Mesendoderm (in vitro differentiated cells): ENCODE data around the gene KLHL6.
"Not testable (repeated sequence)": the region's sequence is repeated elsewhere in the genome, so short reads cannot be mapped to it uniquely, and the experiment has no call there.

Experiments used
- DNase-seq: peaks from one replicate; pipeline ENCODE4 v3.0.0; 2013
- H2AK5ac ChIP-seq: 2 replicates; pipeline ENCODE4 v1.6.1; 2013; ENCODE audit warnings: low read length, inconsistent platforms
- H2BK120ac ChIP-seq: 2 replicates; pipeline ENCODE4 v1.6.1; 2013; ENCODE audit warnings: low read depth, mild to moderate bottlenecking, low read length, moderate library complexity, mixed read lengths
- H2BK15ac ChIP-seq: replicated peaks from 2 replicates; pipeline ENCODE4 v1.6.1; 2013; ENCODE audit warnings: low read depth, mild to moderate bottlenecking, moderate library complexity
- H2BK5ac ChIP-seq: 2 replicates; pipeline ENCODE4 v1.6.1; 2013; ENCODE audit warnings: low read length, inconsistent platforms
- H3K18ac ChIP-seq: 2 replicates; pipeline ENCODE4 v1.6.1; 2013; ENCODE audit warnings: mild to moderate bottlenecking, low read length, mixed read lengths
- H3K23ac ChIP-seq: one replicate; pipeline ENCODE4 v1.6.1; 2013; ENCODE audit warnings: low read length
- H3K27ac ChIP-seq: 2 replicates; pipeline ENCODE4 v1.5.1; 2013; ENCODE audit warnings: low read depth, mild to moderate bottlenecking, inconsistent platforms, low read length, moderate library complexity
- H3K27me3 ChIP-seq: 2 replicates; pipeline ENCODE4 v1.6.1; 2013; ENCODE audit warnings: low read length, control low read depth, mild to moderate bottlenecking, inconsistent platforms; ENCODE audit not compliant: insufficient read depth, poor library complexity
- H3K36me3 ChIP-seq: 2 replicates; pipeline ENCODE4 v1.6.1; 2013; ENCODE audit warnings: low read length, inconsistent platforms; ENCODE audit not compliant: control insufficient read depth, insufficient read depth
- H3K4ac ChIP-seq: one replicate; pipeline ENCODE4 v1.6.1; 2013; ENCODE audit warnings: low read depth, mild to moderate bottlenecking, low read length, moderate library complexity
- H3K4me1 ChIP-seq: 2 replicates; pipeline ENCODE4 v1.6.1; 2013; ENCODE audit warnings: low read depth, low read length, inconsistent platforms; ENCODE audit not compliant: control insufficient read depth
- H3K4me2 ChIP-seq: 2 replicates; pipeline ENCODE4 v1.6.1; 2013; ENCODE audit warnings: low read length
- H3K4me3 ChIP-seq: 2 replicates; pipeline ENCODE4 v1.5.1; 2013; ENCODE audit warnings: mild to moderate bottlenecking, low read length
- H3K56ac ChIP-seq: one replicate; pipeline ENCODE4 v1.6.1; 2013; ENCODE audit warnings: low read length
- H3K79me1 ChIP-seq: 2 replicates; pipeline ENCODE4 v1.6.1; 2013; ENCODE audit warnings: low read length, inconsistent platforms
- H3K79me2 ChIP-seq: 2 replicates; pipeline ENCODE4 v1.6.1; 2013; ENCODE audit warnings: mild to moderate bottlenecking, low read length; ENCODE audit not compliant: control insufficient read depth, insufficient read depth
- H3K9ac ChIP-seq: 2 replicates; pipeline ENCODE4 v1.6.1; 2013; ENCODE audit warnings: low read length, inconsistent platforms
- H4K5ac ChIP-seq: one replicate; pipeline ENCODE4 v1.6.1; 2013; ENCODE audit warnings: low read length
- H4K8ac ChIP-seq: one replicate; pipeline ENCODE4 v1.6.1; 2013; ENCODE audit warnings: low read depth, mild to moderate bottlenecking, control low read depth, low read length, moderate library complexity
- WGBS: extraction: QIAGEN DNeasy Blood & Tissue Kit; methylation state at CpG from one replicate; pipeline ENCODE4 v1.1.7; 2013; ENCODE audit warnings: low lambda C conversion rate, missing lambda C conversion rate; ENCODE audit not compliant: insufficient coverage; ENCODE audit errors: extremely low coverage; 5-methylcytosine and 5-hydroxymethylcytosine counted together

The KLHL6 gene

GRCh38 chr3:183520741-183521556 is 34.6 kb downstream of the KLHL6 start:
- not testable (repeated sequence) for H3K27me3 ChIP-seq, H4K8ac ChIP-seq, H3K27ac ChIP-seq, H3K56ac ChIP-seq, H3K18ac ChIP-seq, H3K9ac ChIP-seq, H4K5ac ChIP-seq, H3K36me3 ChIP-seq, H3K4me1 ChIP-seq, H2BK120ac ChIP-seq, H3K4me3 ChIP-seq, H2AK5ac ChIP-seq, H3K4me2 ChIP-seq, H3K23ac ChIP-seq, H3K79me1 ChIP-seq, H3K79me2 ChIP-seq, H2BK15ac ChIP-seq, H3K4ac ChIP-seq, H2BK5ac ChIP-seq
- no CpG with 5 or more reads among the region's 19 CpGs for WGBS
- DNase-seq = peak; percentile 46

- not testable (repeated sequence) for DNase-seq, H4K8ac ChIP-seq, H2BK15ac ChIP-seq, H3K36me3 ChIP-seq, H3K9ac ChIP-seq, H2AK5ac ChIP-seq, H3K79me1 ChIP-seq, H3K18ac ChIP-seq, H2BK120ac ChIP-seq, H3K4me1 ChIP-seq, H3K23ac ChIP-seq, H2BK5ac ChIP-seq, H3K4ac ChIP-seq, H3K56ac ChIP-seq, H3K4me3 ChIP-seq, H3K4me2 ChIP-seq, H3K27ac ChIP-seq, H3K27me3 ChIP-seq, H3K79me2 ChIP-seq, H4K5ac ChIP-seq
- no CpG with 5 or more reads among the region's 8 CpGs for WGBS
Measured at GRCh38 chr3:183520295-183520694, 35.2 kb downstream of the KLHL6 start.

GRCh38 chr3:183519891-183520290 is 35.6 kb downstream of the KLHL6 start:
- Histone ChIP-seq H3K79me2 (no peaks in the 10 kb centered on the region), H3K4me1 (no peaks in the 10 kb centered on the region), H3K27me3 (no peaks in the 10 kb centered on the region), H2AK5ac (no peak overlapping the region), H3K4ac (no peak overlapping the region), H3K9ac (no peak overlapping the region), H4K5ac (no peak overlapping the region), H3K36me3 (no peaks in the 10 kb centered on the region), H3K4me3 (no peak overlapping the region), H3K79me1 (no peaks in the 10 kb centered on the region), H3K23ac (no peak overlapping the region), H4K8ac (no peak overlapping the region), H3K18ac (no peak overlapping the region), H2BK15ac (no peak overlapping the region), H3K56ac (no peak overlapping the region), H2BK120ac (no peak overlapping the region), H3K27ac (no peak overlapping the region), H2BK5ac (no peak overlapping the region), H3K4me2 (no peak overlapping the region)
- WGBS = no CpG with 5 or more reads among the region's 2 CpGs
- no peak for DNase-seq

- no peak overlapping the region for H3K23ac ChIP-seq
- H3K56ac ChIP-seq = no peak overlapping the region
- no peaks in the 10 kb centered on the region for H3K36me3 ChIP-seq
- H2BK5ac ChIP-seq = no peak overlapping the region
- H2BK120ac ChIP-seq = no peak overlapping the region
- H2BK15ac ChIP-seq = no peak overlapping the region
- H3K27me3 ChIP-seq = no peaks in the 10 kb centered on the region
- no peaks in the 10 kb centered on the region for H3K79me2 ChIP-seq
- H3K4ac ChIP-seq = no peak overlapping the region
- H3K27ac ChIP-seq = no peak overlapping the region
- H3K18ac ChIP-seq = no peak overlapping the region
- DNase-seq = peak; percentile 36
- no peak overlapping the region for H4K5ac ChIP-seq
- H3K4me1 ChIP-seq = no peaks in the 10 kb centered on the region
- no peaks in the 10 kb centered on the region for H3K79me1 ChIP-seq
- no peak overlapping the region for H3K4me3 ChIP-seq
- H3K4me2 ChIP-seq = no peak overlapping the region
- no peak overlapping the region for H4K8ac ChIP-seq
- no CpG with 5 or more reads among the region's 10 CpGs for WGBS
- H3K9ac ChIP-seq = no peak overlapping the region
- no peak overlapping the region for H2AK5ac ChIP-seq
Measured at GRCh38 chr3:183518491-183519251, 36.8 kb downstream of the KLHL6 start.

- Histone ChIP-seq H3K9ac (no peak overlapping the region), H3K4ac (no peak overlapping the region), H3K4me3 (no peak overlapping the region), H3K79me1 (no peaks in the 10 kb centered on the region), H3K27me3 (no peaks in the 10 kb centered on the region), H4K8ac (no peak overlapping the region), H3K36me3 (no peaks in the 10 kb centered on the region), H2BK5ac (no peak overlapping the region), H3K4me2 (no peak overlapping the region), H3K4me1 (no peaks in the 10 kb centered on the region), H3K79me2 (no peaks in the 10 kb centered on the region), H2BK15ac (no peak overlapping the region), H3K23ac (no peak overlapping the region), H3K56ac (no peak overlapping the region), H3K27ac (no peak overlapping the region), H2AK5ac (no peak overlapping the region), H3K18ac (no peak overlapping the region), H4K5ac (no peak overlapping the region), H2BK120ac (no peak overlapping the region)
- no peak for DNase-seq
- no CpG with 5 or more reads among the region's 4 CpGs for WGBS
Measured at GRCh38 chr3:183517607-183518006, 37.9 kb downstream of the KLHL6 start.
